GDM1 (cell line): ENCODE results near the gene ZCWPW1.

ENCODE experiments used
- DNase-seq: peaks from one replicate; lab custom pipeline; 2025; lab: John Stamatoyannopoulos, UW

ZCWPW1 gene

GRCh38 chr7:100428199-100428966 is at the start of gene ZCWPW1:
Gene ZCWPW1 (minus strand): TSS chr7:100428703. CDS start chr7:100420649, 8,054 bp downstream.
- peak; percentile 94 for DNase-seq

- no peak for DNase-seq
These were observed 49.4 kb upstream of the ZCWPW1 start for GRCh38 chr7:100477871-100478267.

- no peak for DNase-seq
These were observed 48.7 kb upstream of the ZCWPW1 start for GRCh38 chr7:100476903-100477870.

- peak; percentile 37 for DNase-seq
These were observed 47.7 kb upstream of the ZCWPW1 start for GRCh38 chr7:100476101-100476780.

- DNase-seq = no peak
These were observed 47.0 kb upstream of the ZCWPW1 start for GRCh38 chr7:100475549-100475948.

- DNase-seq = no peak
These were observed 44.5 kb upstream of the ZCWPW1 start for GRCh38 chr7:100472854-100473499.

GRCh38 chr7:100472121-100472851 is 43.8 kb upstream of the ZCWPW1 start:
- no peak for DNase-seq

GRCh38 chr7:100471021-100471420 is 42.5 kb upstream of the ZCWPW1 start:
- no peak for DNase-seq

- DNase-seq = peak; percentile 60
These were observed 40.9 kb upstream of the ZCWPW1 start for GRCh38 chr7:100469227-100470044.

- no peak for DNase-seq
These were observed 39.3 kb upstream of the ZCWPW1 start for GRCh38 chr7:100467638-100468373.

GRCh38 chr7:100466653-100467605 is 38.4 kb upstream of the ZCWPW1 start:
- DNase-seq = no peak

- DNase-seq = no peak
These were observed 37.3 kb upstream of the ZCWPW1 start for GRCh38 chr7:100465702-100466311.

GRCh38 chr7:100465299-100465698 is 36.8 kb upstream of the ZCWPW1 start:
- no peak for DNase-seq

- no peak for DNase-seq
These were observed 36.3 kb upstream of the ZCWPW1 start for GRCh38 chr7:100464791-100465190.

GRCh38 chr7:100464210-100464660 is 35.7 kb upstream of the ZCWPW1 start, which contains the start of gene SPACDR:
Gene SPACDR (minus strand): TSS chr7:100464260. CDS start chr7:100464025, 235 bp downstream.
- no peak for DNase-seq

- DNase-seq = no peak
These were observed 28.5 kb upstream of the ZCWPW1 start for GRCh38 chr7:100457033-100457432.

- DNase-seq = no peak
These were observed 28.1 kb upstream of the ZCWPW1 start for GRCh38 chr7:100456562-100456961.

GRCh38 chr7:100455206-100455605 is 26.7 kb upstream of the ZCWPW1 start:
- DNase-seq = no peak
